Gastrocnemius medialis (tissue), 4 donors: ENCODE measurements around the gene CCDC82.

Experiments
- CTCF ChIP-seq, 5 experiments: fragments of 450-650 bp in 3 of 5; fragments of 200-600 bp in 2 of 5; sonication (generic) in 2 of 5; IDR thresholded peaks in 4 of 5; conservative IDR thresholded peaks in 1 of 5; 1 replicate in 4 of 5; 2 replicates in 1 of 5; pipeline ENCODE4 v1.5.1; 2016 to 2019; ENCODE audit warnings: antibody characterized with exemption in 5 of 5, mild to moderate bottlenecking in 3 of 5, moderate library complexity in 3 of 5
- POLR2A ChIP-seq, 2 donors: fragments of 450-650 bp; IDR thresholded peaks; one replicate each; pipeline ENCODE4 v1.6.1; 2017; ENCODE audit warnings: antibody characterized with exemption in 2 of 2, mild to moderate bottlenecking in 2 of 2, moderate library complexity in 2 of 2

GRCh38 chr11:96384156-96384555, 5.6 kb downstream of the CCDC82 start:
- TF ChIP-seq POLR2A (IDR thresholded peaks at IDR 0.05), result no peak
- TF ChIP-seq CTCF (IDR thresholded peaks at IDR 0.05 in 4 of 5, conservative IDR thresholded peaks at IDR 0.05 in 1 of 5), result no peak
